GF-D8 (cell line): ENCODE measurements around the gene NELL1.

ENCODE experiments used
- DNase-seq: peaks from one replicate; lab custom pipeline; 2025; lab: John Stamatoyannopoulos, UW

Gene NELL1

DNA sequence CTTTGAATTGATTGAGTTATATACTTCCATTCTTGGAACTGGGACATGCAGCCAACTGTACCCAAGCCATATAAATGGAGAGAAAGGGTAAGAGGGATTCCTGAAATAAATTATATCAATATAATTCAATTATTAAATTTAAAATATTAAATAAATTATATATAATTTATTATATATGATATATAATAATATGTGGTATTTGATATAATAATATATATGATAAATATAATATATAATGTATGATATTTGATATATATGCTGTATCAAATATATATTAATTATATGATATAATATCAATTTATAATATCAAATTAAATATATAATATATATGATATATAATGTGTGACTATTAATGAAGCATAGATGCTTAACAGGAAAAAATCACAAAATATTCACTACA, 677.0 kb downstream of the NELL1 start:
- DNase-seq, result no peak

DNA sequence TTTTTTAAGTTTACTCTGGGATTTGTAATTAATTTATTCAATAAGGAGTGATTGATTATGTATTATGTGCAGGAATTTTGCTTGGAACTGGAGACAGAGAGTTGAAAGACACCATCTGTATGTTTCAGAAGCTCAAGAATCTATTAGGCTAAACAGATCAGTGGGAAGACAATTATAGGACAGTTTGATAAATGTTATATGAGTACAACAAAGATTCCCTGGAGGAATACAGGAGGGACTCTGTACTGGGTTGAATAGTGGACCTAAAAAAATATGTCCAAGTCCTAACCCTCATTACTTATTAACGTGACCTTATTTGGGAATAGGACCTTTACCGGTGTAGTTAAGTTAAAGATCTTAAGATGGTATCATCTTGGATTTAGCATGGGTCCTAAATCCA, 681.2 kb downstream of the NELL1 start:
- DNase-seq, result no peak

DNA sequence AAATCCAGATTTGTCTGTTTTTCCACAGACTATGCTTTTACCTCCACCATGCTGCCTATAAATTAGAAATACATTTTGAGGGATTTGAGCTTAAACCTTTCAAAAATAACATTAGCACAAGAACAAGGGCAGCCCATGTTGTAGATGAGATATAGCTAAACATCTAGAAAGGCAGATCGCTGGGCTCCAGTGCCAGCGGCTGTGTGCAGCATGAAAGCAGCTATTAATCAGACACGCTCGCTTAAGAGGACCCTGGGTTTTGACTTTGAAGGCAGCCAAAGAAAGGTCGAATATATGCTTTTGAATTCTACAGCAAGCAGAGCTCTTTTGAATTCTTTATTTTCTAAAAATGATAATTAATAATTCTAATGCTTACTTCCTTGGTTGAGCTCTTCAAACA, 684.0 kb downstream of the NELL1 start:
- DNase-seq, result no peak

DNA sequence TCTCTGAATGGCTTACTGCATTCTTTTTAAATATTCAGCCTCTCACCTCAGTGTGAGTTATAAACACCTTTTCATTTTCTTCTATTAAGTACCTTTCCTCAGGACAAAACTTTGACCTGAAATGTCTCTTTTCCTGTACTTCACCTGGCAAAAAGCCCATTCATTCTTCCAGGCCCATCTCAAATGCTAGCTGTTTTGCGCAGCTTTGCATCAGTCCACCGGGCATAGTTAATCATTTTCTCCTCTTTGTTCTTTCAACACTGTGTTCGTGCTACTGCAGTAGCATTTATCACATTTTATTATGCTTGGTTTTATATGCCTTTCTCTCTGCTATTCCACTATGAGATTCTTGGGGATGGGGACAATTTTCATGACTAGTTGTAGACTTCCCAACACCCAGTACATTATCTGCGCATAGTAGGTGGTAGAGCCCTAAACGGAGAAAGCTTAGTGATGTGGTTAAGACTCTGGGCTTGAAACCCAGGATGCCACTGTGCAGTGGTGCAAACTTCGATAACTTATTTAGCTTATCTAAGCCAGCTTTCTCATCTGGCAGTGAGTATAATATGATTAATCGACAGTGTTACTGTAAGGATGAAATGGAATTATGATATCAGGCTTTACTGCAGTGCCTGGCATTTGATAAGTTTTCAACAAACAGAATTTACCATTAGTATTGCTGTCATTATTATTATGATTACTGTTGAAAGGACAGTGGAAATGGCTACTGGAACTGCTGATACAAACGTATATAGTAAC, 695.7 kb downstream of the NELL1 start:
- DNase-seq, result no peak

GRCh38 chr11:21369947-21370346, 700.6 kb downstream of the NELL1 start:
- no peak for DNase-seq

- no peak for DNase-seq
These were observed 701.7 kb downstream of the NELL1 start for GRCh38 chr11:21371044-21371443.

GRCh38 chr11:21372672-21373071, 703.3 kb downstream of the NELL1 start:
- no peak for DNase-seq

GRCh38 chr11:21374376-21374775, 705.0 kb downstream of the NELL1 start:
- no peak for DNase-seq

DNA sequence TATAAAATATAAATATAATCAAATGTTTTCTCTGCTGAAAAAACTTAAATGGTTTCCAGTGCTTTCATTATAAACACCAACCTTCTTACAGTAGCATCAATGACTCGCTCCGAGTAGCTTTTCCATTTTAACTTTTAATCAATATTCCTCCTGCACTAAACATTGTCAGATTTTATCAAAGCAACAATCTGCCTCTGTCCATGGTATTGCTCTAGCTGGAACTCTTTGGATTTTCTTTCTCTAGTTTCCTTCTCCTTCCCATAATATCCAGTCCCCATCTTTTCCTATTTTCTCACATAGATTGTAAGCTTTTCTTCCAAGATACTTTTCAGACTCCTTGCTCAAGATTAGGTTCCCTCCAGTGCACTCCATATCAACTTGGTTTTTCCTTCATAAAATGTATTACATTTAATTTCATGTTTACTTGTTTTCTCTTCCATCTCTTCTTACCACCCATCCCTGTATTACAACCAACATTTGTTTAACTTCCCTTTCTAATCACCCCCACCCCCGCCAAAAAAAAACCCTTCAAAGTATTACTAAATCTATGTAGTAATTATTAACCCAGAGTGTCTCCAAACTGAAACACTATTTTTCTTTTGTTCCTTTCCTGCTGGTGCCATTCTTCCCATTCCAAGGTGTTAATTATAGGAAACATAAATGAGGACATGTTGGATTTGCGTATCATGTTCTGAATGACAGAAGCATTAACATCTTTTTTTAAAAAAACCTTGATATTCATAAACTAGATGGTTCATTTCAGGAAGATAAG, 716.5 kb downstream of the NELL1 start:
- no peak for DNase-seq

GRCh38 chr11:21390430-21390829, 721.0 kb downstream of the NELL1 start:
- DNase-seq, result no peak

DNA sequence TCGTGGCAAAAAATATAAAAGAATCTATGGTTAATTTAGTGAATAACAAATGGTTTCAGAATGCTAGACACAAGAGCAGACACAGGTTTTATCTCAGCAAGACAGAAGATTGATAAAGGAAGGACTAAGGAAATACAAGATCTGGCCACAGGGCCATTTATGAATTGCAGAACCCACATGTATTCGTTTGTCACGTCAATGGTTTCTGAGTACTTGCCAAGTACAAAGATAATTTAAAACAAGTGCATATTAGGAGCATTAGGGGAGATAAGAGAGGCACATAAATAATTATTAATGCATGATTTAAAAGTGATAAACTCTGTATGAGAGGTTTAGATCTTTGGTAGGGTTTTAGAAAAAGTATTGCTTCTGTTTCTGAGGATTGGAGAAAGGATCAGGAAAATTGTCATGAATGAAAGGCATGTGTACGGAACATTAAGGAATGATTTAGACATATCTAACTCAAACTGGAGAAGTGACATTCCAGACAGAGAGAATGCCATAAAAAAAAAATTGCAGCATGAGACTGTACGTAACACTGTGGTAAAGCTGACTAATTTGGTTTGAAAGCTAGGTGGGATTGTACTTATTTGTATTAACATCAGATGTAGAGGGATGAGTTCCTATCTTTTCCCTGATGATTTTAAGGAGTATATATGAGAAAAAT, 727.1 kb downstream of the NELL1 start:
- no peak for DNase-seq

DNA sequence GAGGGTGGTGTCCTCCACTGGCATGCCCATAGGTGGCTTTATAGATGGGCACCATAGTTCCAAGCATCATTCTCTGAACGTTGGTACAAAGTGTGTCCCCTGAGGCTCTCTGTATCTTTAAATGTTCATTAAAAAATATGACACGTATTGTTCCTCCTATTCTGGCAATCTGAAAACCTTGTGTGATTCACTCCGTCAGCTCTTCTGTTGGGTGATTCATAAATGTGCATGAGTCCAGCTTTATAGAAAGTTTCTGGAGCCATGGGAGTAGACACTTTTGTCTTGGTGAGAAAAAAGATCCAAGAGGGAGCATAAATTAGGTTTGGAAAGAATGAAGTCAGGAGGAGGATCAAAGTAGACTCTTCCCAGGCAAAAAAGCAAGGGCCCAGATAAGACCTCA, 728.8 kb downstream of the NELL1 start:
- DNase-seq, result no peak

- no peak for DNase-seq
These were observed 732.1 kb downstream of the NELL1 start for GRCh38 chr11:21401496-21401895.

DNA sequence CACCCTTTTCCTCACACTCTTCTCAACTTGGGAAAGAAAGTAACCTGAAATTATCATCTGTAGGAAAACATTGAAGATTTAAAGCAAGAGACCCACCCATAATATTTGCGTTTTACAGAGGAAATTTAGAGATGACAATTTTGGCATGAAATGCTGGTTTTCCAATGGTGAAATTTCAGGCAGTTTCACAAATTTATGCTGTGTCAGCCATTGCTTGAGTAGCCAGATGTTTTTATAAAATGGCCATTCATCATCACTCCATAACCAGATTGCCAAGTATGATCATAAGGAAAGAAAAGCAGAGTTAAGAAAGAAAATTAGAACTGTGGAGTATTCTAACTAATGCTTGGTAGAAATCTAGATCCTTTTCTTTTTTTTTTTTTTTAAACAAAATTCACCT, 732.9 kb downstream of the NELL1 start:
- DNase-seq, result no peak

GRCh38 chr11:21403069-21403468, 733.7 kb downstream of the NELL1 start:
- DNase-seq, result no peak

GRCh38 chr11:21405422-21405821, 736.0 kb downstream of the NELL1 start:
- DNase-seq, result no peak

DNA sequence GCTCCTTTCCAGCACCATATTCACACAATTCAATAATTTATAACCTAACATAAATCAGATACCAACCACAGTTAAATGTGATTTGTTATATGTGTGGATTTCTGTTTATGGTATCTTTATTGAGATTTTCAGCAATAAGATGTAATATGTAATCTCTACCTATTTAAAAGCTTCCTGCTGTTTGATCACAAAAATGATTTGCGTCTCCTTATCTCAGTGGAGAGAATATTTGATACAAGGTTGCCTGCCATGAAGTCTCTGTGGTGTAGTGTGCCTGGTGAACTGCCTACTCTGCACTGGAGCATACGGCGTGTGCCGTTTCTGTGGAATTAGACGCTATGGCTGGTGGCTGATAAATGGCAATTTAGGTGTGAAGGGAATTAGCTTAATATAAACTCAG, 741.1 kb downstream of the NELL1 start:
- no peak for DNase-seq

GRCh38 chr11:21411104-21411503, 741.7 kb downstream of the NELL1 start:
- DNase-seq, result peak; percentile 20

- DNase-seq, result no peak
These were observed 742.2 kb downstream of the NELL1 start for GRCh38 chr11:21411597-21411996.

DNA sequence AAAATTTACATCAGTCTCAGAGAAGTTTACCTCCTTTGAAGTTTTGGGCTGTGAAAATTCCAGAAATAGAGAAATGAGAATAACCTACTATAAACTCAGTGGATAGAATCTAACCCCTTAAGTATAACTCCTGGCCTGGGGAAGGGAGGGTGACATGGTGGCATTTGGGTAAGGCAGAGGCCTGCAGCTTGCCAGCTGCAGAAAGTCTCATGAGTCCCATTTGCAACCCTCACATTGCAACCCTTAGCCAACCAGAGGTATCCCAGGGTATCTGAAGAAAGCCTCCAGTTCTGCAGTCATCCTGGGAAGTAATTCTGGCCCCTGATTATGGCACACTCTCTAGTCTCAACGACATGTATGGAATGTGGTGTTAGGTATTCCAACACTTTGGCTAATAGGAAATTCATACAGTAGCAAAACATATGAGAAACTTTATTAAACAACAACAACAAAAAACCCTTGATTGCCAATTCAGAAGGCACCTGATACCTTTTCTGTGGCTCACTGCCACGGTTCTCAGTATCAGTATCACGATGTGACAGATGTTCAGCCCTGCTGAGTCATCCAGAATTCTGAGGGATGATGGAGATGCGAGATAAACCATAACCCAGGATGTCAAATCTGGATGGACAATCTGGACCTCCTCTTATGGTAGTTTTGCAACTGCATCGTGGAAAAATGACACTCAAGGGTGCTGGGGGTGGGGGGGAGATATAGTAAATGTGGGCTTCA, 743.4 kb downstream of the NELL1 start:
- DNase-seq, result no peak

- DNase-seq, result no peak
These were observed 745.6 kb downstream of the NELL1 start for GRCh38 chr11:21414953-21415352.

DNA sequence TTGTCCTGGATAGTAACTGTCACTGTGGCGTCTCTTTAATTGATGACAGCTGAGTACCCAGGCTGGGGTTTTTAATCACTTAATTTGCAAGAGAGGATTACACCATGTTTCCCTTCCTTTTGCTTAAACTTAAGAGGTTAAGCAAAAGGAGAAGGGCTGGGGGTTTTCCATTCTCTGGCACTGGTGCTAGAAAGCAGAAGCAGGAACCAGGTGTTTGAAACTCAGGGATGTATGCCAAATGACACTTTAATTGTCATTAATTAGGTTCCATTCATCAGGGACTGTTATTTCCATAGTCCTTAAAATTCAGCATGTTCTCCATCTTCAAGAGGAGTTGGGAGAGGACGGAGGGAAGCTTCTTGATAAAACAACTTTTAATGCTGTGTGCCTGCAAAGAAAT, 746.2 kb downstream of the NELL1 start:
- DNase-seq, result no peak
